HG02610 (cell line): ENCODE results near the gene ZBTB48.

Experiments
- ATAC-seq: cut with Tn5 transposase; IDR thresholded peaks from one replicate; pipeline ENCODE4 v1.9.1; 2021; ENCODE audit warnings: mild to moderate bottlenecking, moderate library complexity; ENCODE audit not compliant: unreplicated experiment

The ZBTB48 gene

DNA sequence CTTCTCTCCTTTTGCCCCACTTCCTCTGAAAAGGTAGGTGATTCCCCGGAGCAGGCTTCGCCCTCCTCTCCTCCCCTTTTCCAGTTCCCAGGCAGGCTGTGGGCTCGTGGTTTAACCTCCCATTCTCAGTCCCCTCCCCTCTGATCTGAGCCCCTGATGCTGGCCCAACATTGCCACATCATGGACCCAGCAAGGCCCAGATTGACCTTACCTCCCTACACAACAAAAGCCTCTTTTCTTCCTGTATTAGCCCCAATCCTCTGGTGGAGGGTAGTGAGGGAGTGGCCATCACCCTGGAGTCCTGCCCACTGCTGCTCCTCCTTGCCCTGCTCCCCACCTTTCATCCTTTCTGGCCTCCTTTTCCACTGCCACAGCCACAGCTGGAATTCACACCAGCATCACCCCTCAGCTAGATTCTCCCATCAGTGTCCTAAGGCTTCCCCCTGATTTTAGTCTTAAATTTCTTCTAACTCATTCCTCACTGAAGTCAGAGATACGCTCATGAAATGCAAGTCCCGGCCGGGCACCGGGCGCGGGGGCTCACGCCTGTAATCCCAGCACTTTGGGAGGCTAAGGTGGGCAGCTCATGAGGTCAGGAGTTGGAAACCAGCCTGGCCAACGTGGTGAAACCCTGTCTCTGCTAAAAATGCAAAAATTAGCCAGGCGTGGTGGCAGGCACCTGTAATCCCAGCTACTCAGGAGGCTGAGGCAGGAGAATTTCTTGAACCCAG is 7.0 kb upstream of the ZBTB48 start:
- ATAC-seq: no peak

DNA sequence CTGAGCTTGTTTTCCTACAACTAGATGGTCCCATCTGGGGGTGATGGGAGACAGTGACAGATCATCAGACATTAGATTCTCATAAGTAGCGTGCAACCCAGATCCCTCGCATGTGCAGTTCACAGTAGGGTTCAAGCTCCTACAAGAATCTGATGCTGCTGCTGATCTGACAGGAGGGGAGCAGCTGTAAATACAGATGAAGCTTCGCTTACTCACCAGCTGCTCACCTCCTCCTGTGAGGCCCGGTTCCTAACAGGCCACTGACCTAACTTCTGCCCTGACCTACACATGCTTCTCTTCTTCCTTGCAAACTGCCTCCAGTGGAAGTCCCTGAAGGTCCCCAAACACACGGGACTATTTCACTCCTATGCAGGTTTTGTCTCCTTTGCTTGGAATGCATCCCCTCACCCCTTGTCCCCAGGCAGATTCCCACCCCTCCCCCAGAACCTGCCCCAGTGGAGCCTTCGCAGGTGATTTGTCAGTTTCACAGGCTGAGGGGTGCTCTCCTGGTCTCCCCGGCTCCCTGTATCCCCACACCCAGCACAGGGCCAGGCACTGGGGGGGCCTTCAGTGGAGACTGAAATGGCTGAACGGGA is 5.7 kb upstream of the ZBTB48 start:
- ATAC-seq: no peak

DNA sequence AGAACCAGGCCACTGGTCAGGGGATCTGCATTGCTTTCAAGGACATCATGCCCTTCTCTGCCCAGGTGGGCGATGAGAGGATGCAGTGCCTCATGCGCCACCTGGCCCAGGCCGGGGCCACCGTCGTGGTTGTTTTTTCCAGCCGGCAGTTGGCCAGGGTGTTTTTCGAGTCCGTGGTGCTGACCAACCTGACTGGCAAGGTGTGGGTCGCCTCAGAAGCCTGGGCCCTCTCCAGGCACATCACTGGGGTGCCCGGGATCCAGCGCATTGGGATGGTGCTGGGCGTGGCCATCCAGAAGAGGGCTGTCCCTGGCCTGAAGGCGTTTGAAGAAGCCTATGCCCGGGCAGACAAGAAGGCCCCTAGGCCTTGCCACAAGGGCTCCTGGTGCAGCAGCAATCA is 5.0 kb upstream of the ZBTB48 start:
- no peak for ATAC-seq

DNA sequence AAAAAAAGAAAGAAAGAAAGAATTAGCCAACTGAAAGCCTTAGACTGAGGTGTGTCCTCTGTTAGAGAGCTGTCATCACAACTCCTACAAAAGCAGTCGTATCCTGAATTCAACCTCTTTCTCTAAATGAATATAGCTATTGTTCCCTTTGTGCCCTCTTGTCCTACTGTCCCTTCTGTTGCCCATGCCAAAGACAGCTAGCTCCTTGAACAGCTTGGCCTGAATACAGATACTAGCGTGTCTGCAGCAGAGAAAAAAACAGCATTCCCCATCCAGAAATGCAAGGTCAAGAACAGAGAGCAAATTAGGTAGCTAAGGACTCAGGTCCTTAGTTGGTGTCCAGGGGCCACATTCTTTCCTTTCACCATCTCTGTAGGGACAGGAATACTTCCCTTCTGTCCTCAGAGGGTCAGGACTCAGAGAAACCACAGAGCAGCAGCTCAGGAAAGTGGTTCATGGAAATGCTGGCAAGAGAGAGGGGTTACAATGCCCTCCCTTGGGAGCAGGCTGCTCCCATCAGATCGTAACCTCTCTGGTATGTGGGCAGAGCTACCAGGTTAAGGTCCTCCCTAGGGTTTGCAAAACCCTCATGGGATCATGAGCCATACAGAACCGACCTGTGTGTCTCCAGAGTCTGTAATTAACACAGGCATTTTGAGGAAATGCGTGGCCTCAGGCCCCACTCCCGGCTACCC is 1.8 kb upstream of the ZBTB48 start:
- ATAC-seq: no peak

DNA sequence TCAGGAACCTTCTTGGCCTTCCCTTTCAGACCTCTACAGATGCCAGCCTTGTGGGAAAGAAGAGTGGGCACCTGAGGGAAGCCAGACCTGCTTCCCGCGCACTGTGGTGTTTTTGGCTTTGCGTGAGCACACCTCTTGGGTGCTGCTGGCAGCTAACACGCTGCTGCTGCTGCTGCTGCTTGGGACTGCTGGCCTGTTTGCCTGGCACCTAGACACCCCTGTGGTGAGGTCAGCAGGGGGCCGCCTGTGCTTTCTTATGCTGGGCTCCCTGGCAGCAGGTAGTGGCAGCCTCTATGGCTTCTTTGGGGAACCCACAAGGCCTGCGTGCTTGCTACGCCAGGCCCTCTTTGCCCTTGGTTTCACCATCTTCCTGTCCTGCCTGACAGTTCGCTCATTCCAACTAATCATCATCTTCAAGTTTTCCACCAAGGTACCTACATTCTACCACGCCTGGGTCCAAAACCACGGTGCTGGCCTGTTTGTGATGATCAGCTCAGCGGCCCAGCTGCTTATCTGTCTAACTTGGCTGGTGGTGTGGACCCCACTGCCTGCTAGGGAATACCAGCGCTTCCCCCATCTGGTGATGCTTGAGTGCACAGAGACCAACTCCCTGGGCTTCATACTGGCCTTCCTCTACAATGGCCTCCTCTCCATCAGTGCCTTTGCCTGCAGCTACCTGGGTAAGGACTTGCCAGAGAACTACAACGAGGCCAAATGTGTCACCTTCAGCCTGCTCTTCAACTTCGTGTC is 995 bp upstream of the ZBTB48 start:
- ATAC-seq: no peak

DNA sequence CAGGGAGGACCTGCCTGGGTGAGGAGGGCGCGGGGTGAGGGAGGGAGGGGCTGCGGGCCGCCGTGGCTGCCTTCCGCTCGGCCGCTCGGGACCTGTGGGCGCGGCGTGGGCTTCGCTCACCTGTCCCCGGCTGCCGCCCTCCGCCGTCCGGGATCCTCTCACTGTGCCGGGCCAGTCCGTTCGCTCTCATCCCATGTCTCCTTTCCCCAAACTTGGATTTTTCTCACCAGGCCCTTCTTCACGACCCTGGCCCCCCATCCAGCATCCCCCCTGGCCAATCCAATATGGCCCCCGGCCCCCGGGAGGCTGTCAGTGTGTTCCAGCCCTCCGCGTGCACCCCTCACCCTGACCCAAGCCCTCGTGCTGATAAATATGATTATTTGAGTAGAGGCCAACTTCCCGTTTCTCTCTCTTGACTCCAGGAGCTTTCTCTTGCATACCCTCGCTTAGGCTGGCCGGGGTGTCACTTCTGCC is 362 bp downstream of the ZBTB48 start:
- no peak for ATAC-seq

DNA sequence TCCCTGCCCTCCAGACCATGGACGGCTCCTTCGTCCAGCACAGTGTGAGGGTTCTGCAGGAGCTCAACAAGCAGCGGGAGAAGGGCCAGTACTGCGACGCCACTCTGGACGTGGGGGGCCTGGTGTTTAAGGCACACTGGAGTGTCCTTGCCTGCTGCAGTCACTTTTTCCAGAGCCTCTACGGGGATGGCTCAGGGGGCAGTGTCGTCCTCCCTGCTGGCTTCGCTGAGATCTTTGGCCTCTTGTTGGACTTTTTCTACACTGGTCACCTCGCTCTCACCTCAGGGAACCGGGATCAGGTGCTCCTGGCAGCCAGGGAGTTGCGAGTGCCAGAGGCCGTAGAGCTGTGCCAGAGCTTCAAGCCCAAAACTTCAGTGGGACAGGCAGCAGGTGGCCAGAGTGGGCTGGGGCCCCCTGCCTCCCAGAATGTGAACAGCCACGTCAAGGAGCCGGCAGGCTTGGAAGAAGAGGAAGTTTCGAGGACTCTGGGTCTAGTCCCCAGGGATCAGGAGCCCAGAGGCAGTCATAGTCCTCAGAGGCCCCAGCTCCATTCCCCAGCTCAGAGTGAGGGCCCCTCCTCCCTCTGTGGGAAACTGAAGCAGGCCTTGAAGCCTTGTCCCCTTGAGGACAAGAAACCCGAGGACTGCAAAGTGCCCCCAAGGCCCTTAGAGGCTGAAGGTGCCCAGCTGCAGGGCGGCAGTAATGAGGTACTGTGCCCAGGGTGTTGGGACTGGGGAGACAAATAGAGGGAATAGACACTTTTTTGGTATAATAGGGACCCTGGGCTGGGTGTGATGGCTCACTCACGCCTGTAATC is 1.0 kb downstream of the ZBTB48 start:
- no peak for ATAC-seq

DNA sequence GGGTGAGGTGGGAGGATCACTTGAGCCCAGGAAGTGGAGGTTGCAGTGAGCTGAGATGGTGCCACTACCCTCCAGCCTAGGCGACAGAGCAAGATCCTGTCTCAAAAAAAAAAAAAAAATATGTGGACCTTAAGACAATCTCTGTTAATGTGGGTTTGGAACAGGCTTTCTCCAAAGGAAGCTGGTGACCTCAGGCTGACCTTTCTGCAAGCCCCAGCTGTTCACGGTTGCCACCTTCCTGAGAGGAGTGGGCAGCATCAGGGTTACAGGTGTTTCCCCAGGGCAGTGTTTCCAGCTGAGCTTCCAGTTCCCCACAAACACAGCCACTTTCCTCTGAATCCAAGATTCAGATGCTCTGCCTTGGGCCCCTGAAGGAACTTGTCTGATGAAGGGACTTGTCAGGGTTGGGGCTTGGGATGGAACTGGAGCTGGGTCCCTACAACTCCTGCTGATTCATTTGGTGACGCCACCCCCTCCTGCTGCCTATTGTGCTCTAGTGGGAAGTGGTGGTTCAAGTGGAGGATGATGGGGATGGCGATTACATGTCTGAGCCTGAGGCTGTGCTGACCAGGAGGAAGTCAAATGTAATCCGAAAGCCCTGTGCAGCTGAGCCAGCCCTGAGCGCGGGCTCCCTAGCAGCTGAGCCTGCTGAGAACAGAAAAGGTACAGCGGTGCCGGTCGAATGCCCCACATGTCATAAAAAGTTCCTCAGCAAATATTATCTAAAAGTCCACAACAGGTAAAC is 1.9 kb downstream of the ZBTB48 start:
- ATAC-seq: no peak

DNA sequence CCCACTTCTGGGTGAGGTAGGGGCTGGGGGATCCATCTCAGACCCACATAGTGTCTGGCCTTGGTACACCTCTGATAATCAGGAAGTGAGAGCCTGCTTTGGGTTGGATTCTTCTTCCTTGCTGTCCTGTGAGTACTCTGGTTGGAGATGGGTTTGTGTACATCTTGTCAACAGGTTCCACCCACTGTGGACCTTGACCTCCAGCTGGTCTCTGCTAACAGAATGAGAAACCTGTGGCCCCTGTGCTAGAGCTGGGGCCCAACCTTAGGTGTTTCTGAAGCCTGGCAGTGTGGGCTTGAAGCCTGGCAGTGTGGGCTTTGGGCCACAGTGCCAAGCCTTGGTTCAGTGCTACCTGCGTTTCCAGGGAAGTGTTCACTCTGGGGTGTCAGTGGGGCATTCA is 2.6 kb downstream of the ZBTB48 start:
- ATAC-seq: no peak

DNA sequence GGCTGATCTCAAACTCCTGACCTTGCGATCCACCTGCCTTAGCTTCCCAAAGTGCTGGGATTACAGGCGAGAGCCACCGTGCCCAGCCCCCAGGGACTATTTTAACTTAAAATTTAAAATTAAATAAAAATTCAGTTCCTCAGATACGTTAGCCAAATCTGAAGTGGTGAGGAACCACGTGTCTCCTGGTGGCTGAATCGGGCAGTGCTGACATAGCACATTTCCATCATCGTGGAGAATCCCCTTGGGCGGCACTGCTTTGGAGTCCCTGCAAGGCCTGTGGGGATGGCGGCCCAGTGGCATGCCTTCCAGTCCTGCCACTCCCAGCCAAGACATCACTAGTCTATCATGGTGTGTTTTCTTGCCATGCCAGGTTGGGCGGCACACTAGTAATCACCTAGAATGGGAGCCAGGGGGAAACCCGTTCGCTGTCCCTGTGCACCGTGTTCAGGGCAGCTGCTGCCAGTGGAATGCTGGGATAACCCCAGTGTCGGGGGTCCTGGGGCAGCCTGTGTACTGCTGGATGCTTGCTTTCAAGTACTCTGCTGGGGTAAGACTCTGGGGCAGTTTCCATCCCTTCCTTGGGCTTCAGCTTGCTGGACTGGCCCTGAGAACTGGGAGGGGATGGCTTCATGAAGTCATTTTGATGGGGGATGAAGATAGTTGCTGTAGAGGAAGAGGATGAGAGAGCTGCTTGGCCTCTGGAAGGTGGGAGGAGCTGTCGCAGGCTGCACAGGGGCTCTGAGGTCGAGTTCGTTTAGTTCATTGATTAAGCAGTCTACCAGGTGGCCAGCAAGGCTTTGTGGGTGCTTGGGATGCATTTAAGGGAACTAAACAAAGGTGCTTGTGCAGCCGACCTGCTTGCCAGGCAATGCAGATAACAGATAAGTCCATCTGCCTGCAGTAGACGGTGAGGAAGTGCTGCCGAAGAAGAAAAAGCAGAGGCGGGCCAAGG is 4.6 kb downstream of the ZBTB48 start:
- ATAC-seq: no peak

DNA sequence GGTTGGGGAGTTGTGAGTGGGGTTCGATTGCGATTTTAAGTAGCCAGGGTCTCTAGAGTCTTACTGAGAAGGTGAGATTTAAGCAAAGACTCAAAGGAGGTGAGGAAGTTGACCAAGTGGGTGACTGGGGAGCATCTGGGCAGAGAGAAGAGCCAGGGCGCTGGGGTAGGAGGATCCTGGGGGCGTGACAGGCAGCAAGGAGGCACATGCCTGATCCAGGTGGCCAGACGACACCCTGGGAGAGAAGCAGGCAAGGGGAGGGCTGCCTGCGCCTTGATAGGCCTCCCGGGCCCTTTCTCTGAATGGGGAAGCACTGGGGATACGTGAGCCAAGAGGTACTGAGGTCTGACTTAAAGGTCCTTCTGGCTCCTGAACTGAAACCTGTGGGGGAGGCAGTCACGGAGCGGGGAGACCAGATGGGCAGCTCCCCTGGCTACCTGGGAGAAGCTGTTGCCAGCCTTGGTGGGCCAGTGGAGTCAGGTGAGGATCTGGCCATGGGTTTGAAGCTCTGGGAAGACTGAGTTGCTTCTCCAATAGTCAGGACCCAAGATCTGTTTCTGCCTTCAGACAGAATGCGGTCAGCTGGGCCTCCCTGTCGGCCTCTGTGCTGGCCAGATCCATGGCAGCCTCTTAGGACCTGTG is 5.4 kb downstream of the ZBTB48 start:
- ATAC-seq: no peak

DNA sequence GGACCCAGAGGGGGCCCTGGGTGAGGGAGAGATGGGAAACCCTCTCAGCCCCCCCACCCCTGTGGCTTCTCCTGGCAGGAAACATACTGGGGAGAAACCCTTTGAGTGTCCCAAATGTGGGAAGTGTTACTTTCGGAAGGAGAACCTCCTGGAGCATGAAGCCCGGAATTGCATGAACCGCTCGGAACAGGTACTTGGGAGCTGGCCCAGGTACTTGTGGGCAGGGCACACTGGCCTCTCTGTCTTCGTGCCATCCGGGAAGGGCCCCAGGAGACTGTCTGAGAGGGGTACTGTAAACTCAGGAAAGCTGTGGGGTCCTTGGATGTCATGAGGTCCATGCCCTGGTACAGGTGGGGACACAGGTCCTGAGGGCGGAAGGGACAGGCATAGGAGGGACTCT is 6.0 kb downstream of the ZBTB48 start:
- ATAC-seq: no peak

DNA sequence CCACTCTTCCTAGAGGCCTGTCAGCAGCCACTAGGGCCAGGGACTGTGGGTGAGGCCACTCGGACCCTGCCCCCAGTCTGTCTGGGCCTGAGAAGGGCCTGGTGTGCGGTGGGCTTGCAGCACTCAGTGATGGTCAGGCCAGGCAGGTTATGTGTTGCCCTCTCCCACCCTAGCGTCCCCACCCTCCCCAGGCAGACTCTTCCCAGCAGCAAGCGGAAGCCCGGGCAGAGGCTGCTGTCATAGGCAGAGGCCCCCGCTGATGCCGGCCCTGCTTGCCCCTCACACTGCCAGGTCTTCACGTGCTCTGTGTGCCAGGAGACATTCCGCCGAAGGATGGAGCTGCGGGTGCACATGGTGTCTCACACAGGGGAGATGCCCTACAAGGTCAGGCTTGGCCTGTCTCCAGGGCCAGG is 6.6 kb downstream of the ZBTB48 start:
- ATAC-seq: no peak

DNA sequence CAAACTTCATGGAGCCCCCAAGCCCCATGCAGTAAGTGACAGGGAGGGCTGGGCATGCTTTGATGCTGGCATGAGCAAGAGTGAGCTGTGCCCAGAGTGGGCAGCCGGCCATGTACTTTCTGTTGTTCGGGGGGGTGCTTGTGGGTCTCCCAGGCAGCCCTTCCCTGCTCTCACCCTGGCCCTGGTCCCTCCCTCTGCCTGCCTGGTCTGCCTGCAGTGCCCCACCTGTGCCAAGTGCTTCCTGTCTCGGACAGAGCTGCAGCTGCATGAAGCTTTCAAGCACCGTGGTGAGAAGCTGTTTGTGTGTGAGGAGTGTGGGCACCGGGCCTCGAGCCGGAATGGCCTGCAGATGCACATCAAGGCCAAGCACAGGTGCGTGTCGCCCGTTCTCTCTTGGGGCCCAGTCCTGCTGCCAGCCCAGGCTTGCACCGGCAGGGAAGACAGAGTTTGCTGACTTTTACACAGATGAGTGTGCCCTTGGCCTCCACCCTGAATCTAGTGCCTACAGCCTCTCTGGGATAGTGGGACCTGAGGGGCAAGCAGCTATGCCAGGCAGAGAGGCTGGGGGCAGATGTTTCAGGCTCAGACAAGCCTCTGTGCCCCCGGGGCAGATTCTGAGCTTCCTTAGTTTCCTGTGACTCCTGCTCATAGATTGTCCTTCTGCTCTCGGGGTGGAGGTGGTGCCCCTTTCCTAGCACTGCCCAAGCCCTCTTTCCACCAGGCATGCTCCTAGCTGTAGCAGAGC is 7.6 kb downstream of the ZBTB48 start:
- ATAC-seq: no peak

DNA sequence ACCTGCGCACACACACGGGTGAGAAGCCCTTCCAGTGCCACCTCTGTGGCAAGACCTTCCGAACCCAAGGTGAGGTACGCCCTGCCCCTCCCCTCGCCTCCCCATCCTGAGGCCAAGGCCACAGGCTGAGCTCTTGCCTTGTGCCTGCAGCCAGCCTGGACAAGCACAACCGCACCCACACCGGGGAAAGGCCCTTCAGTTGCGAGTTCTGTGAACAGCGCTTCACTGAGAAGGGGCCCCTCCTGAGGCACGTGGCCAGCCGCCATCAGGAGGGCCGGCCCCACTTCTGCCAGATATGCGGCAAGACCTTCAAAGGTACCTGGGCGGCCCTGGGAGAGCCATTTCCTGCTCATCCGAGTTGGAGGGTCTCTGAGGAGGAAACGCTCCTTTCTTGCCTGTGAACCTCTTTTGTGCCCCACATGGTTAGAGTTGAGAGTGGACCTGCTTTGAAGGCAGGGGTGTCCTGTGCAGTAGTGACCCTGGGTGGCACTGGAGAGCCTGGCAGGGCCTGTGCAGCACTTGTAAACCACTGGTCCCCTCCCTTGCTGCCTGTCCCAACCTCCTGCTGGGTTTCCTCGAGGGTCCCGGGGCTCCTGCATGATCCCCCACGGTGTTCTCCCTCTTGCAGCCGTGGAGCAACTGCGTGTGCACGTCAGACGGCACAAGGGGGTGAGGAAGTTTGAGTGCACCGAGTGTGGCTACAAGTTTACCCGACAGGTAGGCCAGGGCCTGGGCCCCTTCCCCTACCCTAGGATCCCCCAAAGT is 8.5 kb downstream of the ZBTB48 start:
- no peak for ATAC-seq

DNA sequence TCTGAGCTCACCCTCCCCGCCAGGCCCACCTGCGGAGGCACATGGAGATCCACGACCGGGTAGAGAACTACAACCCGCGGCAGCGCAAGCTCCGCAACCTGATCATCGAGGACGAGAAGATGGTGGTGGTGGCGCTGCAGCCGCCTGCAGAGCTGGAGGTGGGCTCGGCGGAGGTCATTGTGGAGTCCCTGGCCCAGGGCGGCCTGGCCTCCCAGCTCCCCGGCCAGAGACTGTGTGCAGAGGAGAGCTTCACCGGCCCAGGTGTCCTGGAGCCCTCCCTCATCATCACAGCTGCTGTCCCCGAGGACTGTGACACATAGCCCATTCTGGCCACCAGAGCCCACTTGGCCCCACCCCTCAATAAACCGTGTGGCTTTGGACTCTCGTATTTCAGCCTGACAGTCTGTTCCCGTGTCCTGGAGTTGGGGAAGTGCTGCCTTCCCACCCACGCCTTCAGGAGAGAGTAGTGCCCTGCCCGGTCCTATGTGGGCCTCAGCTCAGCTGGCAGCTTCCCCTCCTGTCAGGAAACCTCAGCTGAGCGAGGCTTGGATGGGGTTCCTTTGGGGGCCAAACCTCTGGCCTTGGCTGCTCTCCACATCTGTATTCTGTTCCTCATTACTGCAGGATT is 9.2 kb downstream of the ZBTB48 start:
- no peak for ATAC-seq
